ENCODE data around the gene ASCC1. TPM values are rescaled to one million over a fixed set of nuclear protein-coding genes. Genes with fewer than 3 reads are reported as not detected.

Gene ASCC1
- total and polyA plus RNA-seq, 2 of the 4 experiments (the other 2 are of a cell fraction) = 15.9 to 21.0 TPM

- peaks cover 5% of the 10 kb centered on the region; the same call in 1 of the 2 replicates for H4K20me1 ChIP-seq (ENCODE audit: insufficient read depth, low read length)
- BruUV-seq (replicated peaks) = no TSS peak
- no peak for DNase-seq
- no peak overlapping the region for H4K5ac ChIP-seq (ENCODE audit: low read depth, low read length)
- no peak overlapping the region for H3K4me3 ChIP-seq (ENCODE audit: insufficient read depth, low read depth, low read length)
- 0 out of 2 replicates have a peak, but pooled peaks cover 3% of the 10 kb centered on the region for H3K36me3 ChIP-seq (ENCODE audit: control insufficient read depth, insufficient read depth, low read length)
- ATAC-seq (ENCODE audit: low read depth) = no peak
- TF ChIP-seq USF2 (IDR thresholded peaks at IDR 0.05; ENCODE audit: low read depth, low read length) (no peak), CHD1 (IDR thresholded peaks at IDR 0.05; ENCODE audit: low read depth, low read length) (no peak), NFE2L2 (IDR thresholded peaks at IDR 0.05; ENCODE audit: low read depth, low read length) (no peak), ELK1 (IDR thresholded peaks at IDR 0.05; ENCODE audit: borderline replicate concordance, low read depth, low read length) (no peak), RFX5 (IDR thresholded peaks at IDR 0.05; ENCODE audit: low read depth, low read length) (no peak), SMC3 (IDR thresholded peaks at IDR 0.05; ENCODE audit: low read depth, low read length) (no peak), CTCF (conservative IDR thresholded peaks at IDR 0.05; ENCODE audit: low read depth, low read length) (no peak), BHLHE40 (IDR thresholded peaks at IDR 0.05; ENCODE audit: low read depth, low read length) (no peak), RAD21 (IDR thresholded peaks at IDR 0.05; ENCODE audit: low read length) (no peak), MXI1 (IDR thresholded peaks at IDR 0.05; ENCODE audit: borderline replicate concordance, low read depth, low read length) (no peak), MAFK (IDR thresholded peaks at IDR 0.05; ENCODE audit: low read depth, low read length) (no peak), RCOR1 (IDR thresholded peaks at IDR 0.05; ENCODE audit: insufficient replicate concordance, low read length) (no peak), FOS (IDR thresholded peaks at IDR 0.05; ENCODE audit: low read depth, low read length) (no peak), POLR2A (IDR thresholded peaks at IDR 0.05; ENCODE audit: low read depth, low read length) (no peak), CEBPB (IDR thresholded peaks at IDR 0.05; ENCODE audit: low read depth, low read length) (no peak), MAZ (IDR thresholded peaks at IDR 0.05; ENCODE audit: borderline replicate concordance, low read depth, low read length) (no peak)
- in situ Hi-C loops (cut with MboI; ENCODE audit: low sequenced_read_pairs) = loop anchor here (10.0 kb wide), 1 partner anchor 94 kb away; no protein-coding TSS in a partner anchor
- no peak overlapping the region for H3K18ac ChIP-seq (ENCODE audit: low read depth, low read length)
- H4K8ac ChIP-seq (ENCODE audit: low read depth in 2 of 2, low read length in 2 of 2) = no peak overlapping the region
- H3K27ac ChIP-seq (ENCODE audit: insufficient read depth, low read length) = no peak overlapping the region
- H3K14ac ChIP-seq (replicated peaks; ENCODE audit: low read depth, low read length) = no peak overlapping the region
- no peaks in the 10 kb centered on the region for H3K27me3 ChIP-seq (ENCODE audit: control insufficient read depth, insufficient read depth, low read length)
- no peaks in the 10 kb centered on the region for H3K9me3 ChIP-seq (ENCODE audit: control insufficient read depth, insufficient read depth, low read length)
- H3K4me2 ChIP-seq (ENCODE audit: low read depth, low read length) = no peak overlapping the region
- H2AFZ ChIP-seq (replicated peaks; ENCODE audit: low read length, poor library complexity) = no peak overlapping the region
- H3K9ac ChIP-seq (ENCODE audit: low read depth, low read length) = no peak overlapping the region
- no peaks in the 10 kb centered on the region for H3K79me1 ChIP-seq (ENCODE audit: low read depth in 1 of 2, low read length in 2 of 2)
- peaks cover 22% of the 10 kb centered on the region for H3K4me1 ChIP-seq (ENCODE audit: control insufficient read depth, insufficient read depth, low read length)
- H2AK5ac ChIP-seq (ENCODE audit: low read depth, low read length) = no peak overlapping the region
- no peak overlapping the region for H3K4ac ChIP-seq (ENCODE audit: low read depth, low read length)
- no peak overlapping the region for H3K23ac ChIP-seq (ENCODE audit: low read depth, low read length)
- no peak overlapping the region for H2BK20ac ChIP-seq (ENCODE audit: low read depth, low read length)
- H2BK120ac ChIP-seq (ENCODE audit: low read depth, low read length) = no peak overlapping the region
- ChIA-PET CTCF (interaction anchor here (0.6 kb wide), 1 partner anchor 67 kb away, joined by 4 read pairs; no protein-coding TSS in a partner anchor), POLR2A (ENCODE audit: unreplicated experiment) (no interaction called here)
- peaks cover 16% of the 10 kb centered on the region for H3K9me1 ChIP-seq (ENCODE audit: insufficient read depth, low read length)
- dilution Hi-C loops (cut with HindIII; ENCODE audit: low sequenced_read_pairs, unreplicated experiment) = no loop called here
- no peak overlapping the region for H4K91ac ChIP-seq (ENCODE audit: insufficient read depth, low read depth, low read length)
- H3K56ac ChIP-seq (ENCODE audit: extremely low read depth, insufficient read depth, low read length) = no peak overlapping the region
- H2BK15ac ChIP-seq (ENCODE audit: low read depth, low read length) = no peak overlapping the region
- WGBS, 2 experiments (ENCODE audit: extremely low coverage in 2 of 2, insufficient read length in 1 of 2) = no CpG with 5 or more reads among the region's 7 CpGs
- no peak overlapping the region for H2BK5ac ChIP-seq (ENCODE audit: low read depth, low read length, poor library complexity, severe bottlenecking)
- H2AK9ac ChIP-seq (replicated peaks; ENCODE audit: low read depth, low read length, poor library complexity) = no peak overlapping the region
- intact Hi-C loops (cut with micrococcal nuclease) = no loop called here
Observed at GRCh38 chr10:72240371-72240770, 24.3 kb upstream of the ASCC1 start.

Measured in IMR-90 (cell line).